ENCODE measurements around the gene RASAL2.
A peak's percentile ranks its signal among the peaks of the same experiment; 100 is the strongest.
"Not testable (repeated sequence)": the region's sequence is repeated elsewhere in the genome, so short reads cannot be mapped to it uniquely, and the experiment has no call there.

The RASAL2 gene

DNA sequence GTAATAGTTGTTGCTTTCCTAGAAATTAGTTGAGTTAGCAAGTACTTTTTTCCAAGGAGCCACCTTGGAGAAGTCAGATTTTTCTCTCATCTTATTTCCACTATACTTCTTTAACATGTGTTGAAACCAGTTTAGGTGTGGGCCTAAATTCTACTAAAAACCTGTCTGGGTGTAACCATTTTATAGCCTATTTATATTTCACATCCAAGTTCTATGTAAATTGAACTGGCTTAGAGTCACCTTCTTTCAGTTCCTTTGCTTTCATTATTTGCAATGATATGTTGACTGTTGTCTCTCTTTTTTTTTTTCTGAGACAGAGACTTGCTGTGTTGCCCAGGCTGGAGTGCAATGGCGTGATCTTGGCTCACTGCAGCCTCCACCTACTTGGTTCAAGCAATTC is 207.2 kb downstream of the RASAL2 start:
- DNase-seq = no peak

DNA sequence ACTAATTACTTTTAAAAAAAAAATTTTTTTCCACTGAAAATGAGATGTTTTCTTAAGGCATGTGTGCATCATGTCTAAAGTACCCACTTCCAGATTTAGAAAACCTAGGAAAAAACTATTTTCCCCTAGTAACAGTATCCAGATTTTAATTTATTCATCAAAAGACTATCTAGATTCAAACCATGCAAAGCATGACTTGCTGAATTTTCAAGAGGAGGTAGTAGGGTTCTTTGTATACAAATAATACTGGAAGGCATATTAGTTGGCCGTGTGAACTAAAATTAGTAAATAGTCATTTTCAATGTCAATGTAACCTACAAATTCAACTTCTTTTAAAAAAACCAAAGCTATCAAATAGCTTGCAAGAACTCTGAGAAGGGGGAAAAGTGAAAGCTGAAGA is 213.4 kb downstream of the RASAL2 start:
- DNase-seq = no peak

- no peak for DNase-seq
These were observed 214.5 kb downstream of the RASAL2 start for GRCh38 chr1:178308438-178308837.

- DNase-seq = peak; percentile 82
These were observed 216.8 kb downstream of the RASAL2 start for GRCh38 chr1:178310685-178311105.

DNA sequence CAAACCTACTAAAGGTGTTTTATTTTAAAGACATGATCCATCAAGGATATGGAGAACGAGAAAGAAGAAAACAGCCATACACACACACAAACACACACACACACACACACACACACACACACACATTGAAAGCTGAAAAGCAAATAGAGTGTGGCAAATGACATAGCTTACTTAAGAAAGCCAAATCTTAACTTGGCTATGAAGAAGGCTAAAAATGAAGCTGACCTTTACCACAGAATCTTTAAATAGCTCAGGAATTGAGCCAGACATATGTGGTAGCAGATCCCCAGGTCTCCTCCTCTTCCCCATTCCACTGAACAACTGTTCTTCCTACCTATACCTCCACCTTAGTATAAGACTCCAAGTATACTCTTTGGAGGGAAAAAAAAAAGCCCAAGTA is 217.3 kb downstream of the RASAL2 start:
- no peak for DNase-seq

DNA sequence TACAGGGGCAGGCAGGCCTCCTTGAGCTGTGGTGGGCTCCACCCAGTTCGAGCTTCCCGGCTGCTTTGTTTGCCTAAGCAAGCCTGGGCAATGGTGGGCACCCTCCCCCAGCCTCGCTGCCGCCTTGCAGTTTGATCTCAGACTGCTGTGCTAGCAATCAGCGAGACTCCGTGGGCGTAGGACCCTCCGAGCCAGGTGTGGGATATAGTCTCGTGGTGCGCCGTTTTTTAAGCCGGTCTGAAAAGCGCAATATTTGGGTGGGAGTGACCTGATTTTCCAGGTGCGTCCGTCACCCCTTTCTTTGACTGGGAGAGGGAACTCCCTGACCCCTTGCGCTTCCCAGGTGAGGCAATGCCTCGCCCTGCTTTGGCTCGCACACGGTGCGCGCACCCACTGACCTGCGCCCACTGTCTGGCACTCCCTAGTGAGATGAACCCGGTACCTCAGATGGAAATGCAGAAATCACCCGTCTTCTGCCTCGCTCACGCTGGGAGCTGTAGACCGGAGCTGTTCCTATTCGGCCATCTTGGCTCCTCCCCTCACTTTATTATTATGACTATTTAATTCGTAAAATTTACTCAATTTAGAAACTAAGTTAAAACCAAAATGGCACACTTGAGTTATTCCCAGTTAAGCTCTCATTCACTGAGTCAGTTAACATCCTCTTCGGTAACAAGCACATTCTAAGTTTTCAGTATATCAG is 226.5 kb downstream of the RASAL2 start:
- not testable (repeated sequence) for DNase-seq

- DNase-seq = no peak
These were observed 229.2 kb downstream of the RASAL2 start for GRCh38 chr1:178323067-178323466.

DNA sequence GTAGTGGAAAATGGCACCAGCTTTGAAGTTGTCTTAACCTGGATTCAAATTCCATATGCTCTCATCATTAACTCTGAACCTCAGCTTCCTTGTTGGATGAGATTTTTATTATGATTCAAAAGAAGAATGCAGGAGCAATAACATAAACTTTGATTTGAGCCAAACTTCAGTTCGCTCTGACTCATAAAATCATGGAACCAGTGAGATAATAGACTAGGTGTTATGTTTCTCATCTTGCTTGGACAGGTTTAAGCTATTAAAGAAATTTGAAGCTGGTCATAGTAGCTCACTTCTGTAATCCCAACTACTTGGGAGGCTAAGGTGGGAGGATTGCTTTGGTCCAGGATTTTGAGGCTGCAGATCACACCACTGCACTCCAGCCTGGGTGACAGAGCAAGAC is 230.1 kb downstream of the RASAL2 start:
- DNase-seq = no peak

DNA sequence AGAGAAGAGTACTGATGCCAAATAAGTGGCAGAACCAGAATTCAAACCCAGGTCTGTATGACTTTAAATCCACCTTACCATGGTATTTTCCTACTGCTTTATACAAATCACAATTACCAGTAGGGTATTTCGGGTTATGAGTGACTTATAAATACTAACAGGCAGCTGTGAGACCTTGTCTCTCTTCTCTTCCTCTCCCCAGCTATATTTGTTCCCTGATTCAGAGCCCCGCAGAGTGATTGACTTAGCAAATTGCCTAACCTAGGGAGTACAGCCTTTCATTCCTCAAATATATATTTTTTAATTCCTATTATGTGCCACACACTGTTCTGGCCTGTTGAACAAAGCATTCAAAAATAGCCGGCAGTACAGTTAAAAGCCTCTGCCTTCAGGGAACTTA is 234.8 kb downstream of the RASAL2 start:
- no peak for DNase-seq

GRCh38 chr1:178330153-178330552 is 236.2 kb downstream of the RASAL2 start:
- no peak for DNase-seq

- DNase-seq = peak; percentile 85
These were observed 237.1 kb downstream of the RASAL2 start for GRCh38 chr1:178330848-178331497.

GRCh38 chr1:178335426-178335825 is 241.5 kb downstream of the RASAL2 start:
- DNase-seq = no peak

DNA sequence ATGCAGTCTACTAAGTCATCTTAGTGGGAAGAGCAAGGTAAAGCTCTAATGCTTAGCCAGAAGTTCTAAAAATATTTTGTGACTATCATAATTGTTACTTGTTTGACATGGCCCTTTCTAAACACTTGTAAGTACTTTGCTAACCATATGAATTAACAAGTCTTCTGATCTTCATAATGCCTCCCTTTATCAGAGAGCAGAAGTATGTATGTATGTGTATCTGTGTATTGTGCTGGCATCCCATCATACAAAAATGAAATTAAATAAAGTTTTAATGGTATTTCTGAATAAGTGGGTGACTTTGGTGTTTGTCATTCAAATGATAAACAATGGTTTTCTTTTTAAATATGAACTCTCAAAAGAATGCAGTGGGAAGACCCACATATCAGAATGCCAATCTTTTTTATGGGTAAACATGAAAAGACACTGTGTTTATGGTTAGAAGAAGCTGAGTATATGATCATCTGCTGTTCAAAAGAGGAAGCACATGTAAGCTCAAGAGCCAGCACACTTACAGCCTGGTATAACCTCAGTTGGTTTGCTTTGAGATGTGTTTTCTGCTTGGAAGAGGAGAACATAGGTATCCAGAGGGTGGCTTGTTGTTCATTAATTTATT is 243.3 kb downstream of the RASAL2 start:
- DNase-seq = no peak

DNA sequence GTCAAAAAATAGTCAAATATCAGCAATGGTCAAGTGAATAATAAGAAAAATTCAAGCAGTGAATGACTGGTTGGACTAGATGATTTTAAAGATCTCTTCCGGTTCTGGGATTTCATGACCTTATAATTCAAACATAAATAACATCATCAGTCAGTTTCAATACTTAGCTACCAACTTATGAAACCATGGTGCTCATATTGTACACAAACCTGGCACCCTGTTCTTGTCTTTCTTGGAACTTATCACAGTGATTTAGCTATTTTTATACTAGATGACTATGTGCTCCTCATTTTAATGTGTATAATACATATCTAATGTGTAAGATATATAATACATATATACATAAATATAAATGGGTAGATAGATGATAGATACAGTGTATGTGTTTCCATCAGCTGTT is 245.9 kb downstream of the RASAL2 start:
- DNase-seq = no peak

DNA sequence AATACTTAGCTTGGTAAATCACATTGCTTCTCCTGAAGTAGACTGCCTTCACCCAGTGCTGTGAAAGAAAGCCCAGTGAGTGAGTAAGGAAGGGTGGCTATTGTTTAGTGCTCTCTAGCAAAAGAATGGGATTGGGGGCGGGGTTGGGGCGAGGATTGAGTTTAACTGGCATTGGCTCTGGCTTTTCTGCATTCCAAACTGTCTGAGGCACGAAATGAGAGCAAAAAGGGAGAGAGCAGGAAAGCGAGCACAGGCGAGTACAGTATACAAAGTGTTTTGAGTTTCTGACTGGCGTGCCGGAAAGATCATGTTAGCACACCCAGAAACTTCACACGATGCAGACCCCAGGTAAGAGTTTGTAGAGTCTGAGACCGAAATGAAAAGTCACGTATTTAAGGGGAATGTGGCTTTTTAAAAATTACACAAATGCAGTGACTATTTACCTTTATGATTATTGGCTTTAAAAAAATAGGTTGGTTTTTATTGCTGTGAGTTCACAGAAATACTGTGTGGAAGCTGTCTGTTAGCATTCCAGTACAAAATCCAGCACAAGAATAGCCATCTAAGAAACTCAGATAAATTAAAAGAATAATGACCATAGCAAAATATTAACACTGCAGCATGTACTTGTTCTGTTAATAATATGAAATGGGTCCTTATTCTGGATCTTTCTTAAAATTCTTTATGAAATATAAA is 247.5 kb downstream of the RASAL2 start:
- DNase-seq = no peak

- DNase-seq = no peak
These were observed 248.8 kb downstream of the RASAL2 start for GRCh38 chr1:178342745-178343144.

- no peak for DNase-seq
These were observed 250.7 kb downstream of the RASAL2 start for GRCh38 chr1:178344513-178345091.

DNA sequence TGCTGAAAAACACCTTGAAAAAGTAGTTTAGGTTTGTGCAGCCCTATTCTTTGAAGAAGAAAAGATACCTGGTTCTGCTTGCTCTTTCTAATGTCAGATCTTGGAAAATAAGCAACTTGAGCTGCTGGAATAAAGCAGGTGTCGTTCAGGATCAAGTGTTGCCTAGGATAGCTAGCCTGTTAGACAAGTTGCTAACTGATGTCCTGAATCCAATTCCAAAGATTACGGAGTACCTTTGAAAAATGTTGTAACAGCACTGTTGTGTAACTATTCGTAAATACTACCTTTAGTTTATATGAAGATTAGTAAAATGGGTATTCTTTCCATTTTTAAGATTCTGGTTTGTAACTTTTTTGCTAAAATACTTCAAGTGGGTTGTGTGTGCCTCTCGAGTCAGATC is 251.3 kb downstream of the RASAL2 start:
- no peak for DNase-seq

DNA sequence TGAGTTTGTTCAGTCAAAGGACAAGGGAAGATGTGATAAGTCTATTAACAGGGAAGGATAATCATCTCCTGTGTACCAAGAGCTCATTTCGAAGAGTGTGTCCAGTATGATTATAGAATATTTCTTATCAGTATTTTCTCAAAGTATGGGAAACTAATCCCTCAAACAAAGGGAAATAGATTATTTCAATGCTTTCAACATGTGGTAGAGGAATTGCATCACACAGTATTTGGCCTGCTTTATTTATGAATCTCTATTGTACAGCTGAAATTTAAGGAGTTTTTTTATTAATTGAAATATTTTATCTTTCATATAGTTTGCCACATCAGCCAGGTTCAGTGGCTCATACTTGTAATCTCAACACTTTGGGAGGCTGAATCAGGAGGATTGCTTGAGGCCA is 251.9 kb downstream of the RASAL2 start:
- DNase-seq = no peak

- DNase-seq = no peak
These were observed 255.9 kb downstream of the RASAL2 start for GRCh38 chr1:178349801-178350200.

GRCh38 chr1:178351911-178352310 is 258.0 kb downstream of the RASAL2 start:
- DNase-seq = not testable (repeated sequence)

DNA sequence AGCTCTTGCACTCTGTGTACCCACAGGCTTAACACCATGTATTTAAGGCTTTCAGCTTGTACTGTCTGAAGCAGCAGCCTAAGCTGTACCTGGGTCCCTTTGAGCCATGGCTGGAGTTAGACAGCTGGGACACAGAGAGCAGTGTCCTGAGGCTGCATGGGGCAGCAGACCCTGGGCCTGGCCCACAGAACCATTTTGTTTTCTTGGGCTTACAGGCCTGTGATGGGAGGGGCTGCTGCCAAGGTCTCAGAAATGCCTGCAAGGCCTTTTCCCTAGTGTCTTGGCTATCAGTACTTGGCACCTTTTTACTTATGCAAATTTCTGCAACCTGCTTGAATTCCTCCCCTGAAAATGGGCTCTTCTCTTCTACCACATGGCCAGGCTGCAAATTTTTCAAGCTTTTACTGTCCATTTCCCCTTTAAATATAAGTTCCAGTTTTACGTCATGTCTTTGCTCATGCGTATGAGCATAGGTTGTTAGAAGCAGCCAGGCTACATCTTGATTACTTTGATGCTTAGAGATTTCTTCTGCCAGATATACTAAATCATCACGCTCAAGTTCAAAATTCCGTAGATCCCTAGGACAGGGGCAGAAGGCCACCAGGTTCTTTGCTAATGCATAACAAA is 259.0 kb downstream of the RASAL2 start:
- no peak for DNase-seq

GRCh38 chr1:178353524-178353923 is 259.6 kb downstream of the RASAL2 start:
- DNase-seq = no peak

Measured in DMS79 treated with DMSO at 0.1 percent for 48 hours (cell line).